MCF 10A (cell line): ENCODE results near the gene ARL4D. TPM values are rescaled to one million over a fixed set of nuclear protein-coding genes. Genes with fewer than 3 reads are reported as not detected.

Experiments used
- BruUV-seq: library from RNA; stranded (reverse); fragments of 400-500 nt; replicated peaks from 2 replicates; lab custom pipeline; 2021; lab: Mats Ljungman, UMichigan
- CTCF ChIA-PET: fragments of 300-600 bp; sonication (Branson Sonifier 250); formaldehyde crosslinking; extraction: SDS; loops from one replicate; lab custom pipeline; 2021; ENCODE audit warnings: antibody characterized with exemption, inconsistent platforms; lab: Yijun Ruan, JAX
- POLR2A ChIA-PET: fragments of 300-600, 350-650 bp; sonication (Branson Sonifier 250); formaldehyde crosslinking; extraction: SDS; loops from one replicate; lab custom pipeline; 2020; ENCODE audit warnings: antibody characterized with exemption, inconsistent platforms; lab: Yijun Ruan, JAX
- DNase-seq: peaks from one replicate; pipeline ENCODE4 v3.0.0-alpha.2; 2018; ENCODE audit not compliant: unreplicated experiment
- H3K27ac Mint-ChIP-seq: one replicate; pipeline ENCODE4 v1.8.0; 2022; ENCODE audit warnings: mild to moderate bottlenecking, low read depth, mixed read lengths; ENCODE audit not compliant: unreplicated experiment
- H3K27me3 Mint-ChIP-seq: one replicate; pipeline ENCODE4 v1.8.0; 2022; ENCODE audit warnings: mixed read lengths; ENCODE audit not compliant: insufficient read depth, unreplicated experiment
- H3K36me3 Mint-ChIP-seq: one replicate; pipeline ENCODE4 v1.8.0; 2022; ENCODE audit warnings: mild to moderate bottlenecking, moderate library complexity, mixed read lengths; ENCODE audit not compliant: insufficient read depth, unreplicated experiment
- H3K4me1 Mint-ChIP-seq: one replicate; pipeline ENCODE4 v1.8.0; 2022; ENCODE audit warnings: mixed read lengths; ENCODE audit not compliant: insufficient read depth, unreplicated experiment
- H3K4me3 Mint-ChIP-seq: one replicate; pipeline ENCODE4 v1.8.0; 2022; ENCODE audit warnings: mild to moderate bottlenecking, moderate library complexity, mixed read lengths; ENCODE audit not compliant: unreplicated experiment
- H3K9me3 Mint-ChIP-seq: one replicate; pipeline ENCODE4 v1.8.0; 2022; ENCODE audit warnings: mixed read lengths; ENCODE audit not compliant: unreplicated experiment
- CTCF ChIP-seq: fragments of 200-600 bp; IDR thresholded peaks from one replicate; pipeline ENCODE4 v1.8.0; 2022; ENCODE audit warnings: antibody characterized with exemption, mild to moderate bottlenecking; ENCODE audit not compliant: unreplicated experiment
- intact Hi-C: fragments of 100-400 bp; cut with micrococcal nuclease; formaldehyde crosslinking; loops from 2 replicates; pipeline ENCODE4 v1.14.1; 2022
- total RNA-seq: library from RNA; stranded (reverse); gene quantifications from 2 replicates; pipeline ENCODE4 v1.2.3, GENCODE V29; 2022

ARL4D gene
- total RNA-seq, 1 experiment from 2014 or later, result 33.5 TPM

- H3K9me3 Mint-ChIP-seq, result no peaks in the 10 kb centered on the region
- CTCF ChIA-PET, result interaction anchor here (3.6 to 15.1 kb wide), 4 partner anchors 8 to 86 kb away, joined by 25 to 374 read pairs (median 35); partner anchors contain the start of gene DHX8
- POLR2A ChIA-PET, result interaction anchor here (6.7 to 23.4 kb wide), 5 partner anchors 18 to 87 kb away, joined by 64 to 654 read pairs (median 389); partner anchors contain the start of gene DHX8
Observed at GRCh38 chr17:43396491-43397060, 2.2 kb upstream of the ARL4D start.

DNA sequence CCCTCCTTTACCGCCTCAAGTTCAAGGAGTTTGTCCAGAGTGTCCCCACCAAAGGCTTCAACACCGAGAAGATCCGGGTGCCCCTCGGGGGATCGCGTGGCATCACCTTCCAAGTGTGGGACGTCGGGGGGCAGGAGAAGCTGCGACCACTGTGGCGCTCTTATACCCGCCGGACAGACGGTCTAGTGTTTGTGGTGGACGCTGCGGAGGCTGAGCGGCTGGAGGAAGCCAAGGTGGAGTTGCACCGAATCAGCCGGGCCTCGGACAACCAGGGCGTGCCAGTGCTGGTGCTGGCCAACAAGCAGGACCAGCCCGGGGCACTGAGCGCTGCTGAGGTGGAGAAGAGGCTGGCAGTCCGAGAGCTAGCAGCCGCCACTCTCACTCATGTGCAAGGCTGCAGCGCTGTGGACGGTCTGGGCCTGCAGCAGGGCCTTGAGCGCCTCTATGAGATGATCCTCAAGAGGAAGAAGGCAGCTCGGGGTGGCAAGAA is 1.1 kb downstream of the ARL4D start:
- Mint-ChIP-seq H3K4me3 (peak overlapping the region; percentile 92), H3K27me3 (no peaks in the 10 kb centered on the region), H3K27ac (peak overlapping the region; percentile 81), H3K4me1 (peaks cover 21% of the 10 kb centered on the region), H3K36me3 (peaks cover 24% of the 10 kb centered on the region), H3K9me3 (no peaks in the 10 kb centered on the region)
- TF ChIP-seq CTCF, result no peak
- ChIA-PET CTCF (interaction anchor here (0.5 to 15.1 kb wide), 6 partner anchors 18 to 976 kb away, joined by 4 to 374 read pairs (median 6); partner anchors contain the start of gene DHX8), POLR2A (interaction anchor here (0.7 to 23.4 kb wide), 13 partner anchors 14 to 398 kb away, joined by 3 to 654 read pairs (median 86); partner anchors contain the start of gene DHX8)
- peak; percentile 39 for DNase-seq
- intact Hi-C loops, result loop anchor here (10.0 kb wide), 1 partner anchor 175 kb away; no protein-coding TSS in a partner anchor
- no TSS peak for BruUV-seq

More at GRCh38 chr17:43396491-43397060, 2.2 kb upstream of the ARL4D start:
- H3K27me3 Mint-ChIP-seq, result no peaks in the 10 kb centered on the region
- intact Hi-C loops, result loop anchor here (10.0 kb wide), 1 partner anchor 178 kb away; no protein-coding TSS in a partner anchor
- no peak for TF ChIP-seq CTCF
- peaks cover 29% of the 10 kb centered on the region for H3K36me3 Mint-ChIP-seq
- no TSS peak for BruUV-seq
- DNase-seq, result no peak
- H3K4me1 Mint-ChIP-seq, result peaks cover 19% of the 10 kb centered on the region
- no peak overlapping the region for H3K27ac Mint-ChIP-seq
- H3K4me3 Mint-ChIP-seq, result no peak overlapping the region

- TF ChIP-seq CTCF, result no peak
- BruUV-seq, result TSS peak; percentile 95
- intact Hi-C loops, result loop anchor here (1.0 kb wide), 3 partner anchors 18 to 82 kb away; partner anchors contain the start of gene DHX8
- Mint-ChIP-seq H3K4me3 (peak overlapping the region; percentile 92), H3K4me1 (peaks cover 21% of the 10 kb centered on the region), H3K27me3 (no peaks in the 10 kb centered on the region), H3K27ac (peak overlapping the region; percentile 57), H3K36me3 (peaks cover 24% of the 10 kb centered on the region), H3K9me3 (no peaks in the 10 kb centered on the region)
- peak; percentile 86 for DNase-seq
- POLR2A ChIA-PET, result interaction anchor here (0.8 to 23.4 kb wide), 15 partner anchors 9 to 399 kb away, joined by 3 to 654 read pairs (median 64); partner anchors contain the start of gene DHX8
- CTCF ChIA-PET, result interaction anchor here (0.5 to 15.1 kb wide), 11 partner anchors 8 to 1400 kb away, joined by 3 to 374 read pairs (median 4); partner anchors contain the start of gene DHX8
Observed at GRCh38 chr17:43400943-43401717, 2.3 kb downstream of the ARL4D start.
